ENCODE results near the gene ARL14. TPM values are rescaled to one million over a fixed set of nuclear protein-coding genes. Genes with fewer than 3 reads are reported as not detected.

Gene ARL14
- total and polyA plus RNA-seq, 4 experiments from 2014 or later = not detected

DNA sequence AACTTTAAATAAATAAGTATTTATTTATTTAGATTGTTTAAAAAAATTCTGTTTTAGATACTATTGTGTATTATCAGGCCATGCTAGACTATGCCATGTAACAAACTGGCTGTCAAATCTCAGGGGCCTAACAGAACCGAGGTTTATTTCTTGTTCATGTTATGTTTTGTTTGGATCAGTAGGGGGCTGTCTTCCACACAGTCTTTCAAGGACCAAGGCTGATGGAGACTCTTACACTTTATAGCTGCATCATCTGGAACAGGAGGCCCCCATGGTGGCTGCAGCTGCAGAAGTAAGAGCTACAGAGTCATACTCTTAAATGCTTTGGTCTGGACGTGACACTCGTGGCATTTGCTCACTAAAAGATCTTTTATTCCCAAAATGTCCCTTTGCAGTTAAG lies 33.0 kb upstream of the ARL14 start:
- no peaks in the 10 kb centered on the region for H3K4me1 ChIP-seq (ENCODE audit: insufficient read depth, low read length)
- H3K36me3 Mint-ChIP-seq = no peaks in the 10 kb centered on the region
- H3K9me3 Mint-ChIP-seq = no peaks in the 10 kb centered on the region
- ChIA-PET CTCF (ENCODE audit: partially characterized antibody) (no interaction called here), POLR2A (ENCODE audit: partially characterized antibody) (no interaction called here)
- H3K4me1 Mint-ChIP-seq = no peaks in the 10 kb centered on the region
- H3K9me3 ChIP-seq (ENCODE audit: control insufficient read depth in 1 of 2, low read length in 2 of 2) = no peaks in the 10 kb centered on the region
- no peaks in the 10 kb centered on the region for H3K36me3 ChIP-seq (ENCODE audit: insufficient read depth, low read length)
- H3K27me3 ChIP-seq (ENCODE audit: insufficient read depth, low read length) = no peaks in the 10 kb centered on the region
- H3K4me3 Mint-ChIP-seq = no peak overlapping the region
- intact Hi-C loops (cut with micrococcal nuclease) = no loop called here
- H3K27me3 Mint-ChIP-seq = peaks cover 0 to 2% of the 10 kb centered on the region in 2 donors
- H3K27ac ChIP-seq (ENCODE audit: low read depth, low read length) = no peak overlapping the region
- DNase-seq = no peak
- H3K4me3 ChIP-seq (ENCODE audit: low read length in 2 of 2) = no peak overlapping the region
- no peak overlapping the region for H3K27ac Mint-ChIP-seq

- Histone ChIP-seq H3K4me1 (ENCODE audit: insufficient read depth, low read length) (no peaks in the 10 kb centered on the region), H3K27ac (ENCODE audit: low read depth, low read length) (no peak overlapping the region), H3K27me3 (ENCODE audit: insufficient read depth, low read length) (no peaks in the 10 kb centered on the region), H3K36me3 (ENCODE audit: insufficient read depth, low read length) (no peaks in the 10 kb centered on the region), H3K4me3 (ENCODE audit: low read length in 2 of 2) (no peak overlapping the region), H3K9me3 (ENCODE audit: control insufficient read depth in 1 of 2, low read length in 2 of 2) (no peaks in the 10 kb centered on the region)
- intact Hi-C loops (cut with micrococcal nuclease) = no loop called here
- H3K4me1 Mint-ChIP-seq = no peaks in the 10 kb centered on the region
- POLR2A ChIA-PET (ENCODE audit: partially characterized antibody) = no interaction called here
- DNase-seq = no peak
- H3K9me3 Mint-ChIP-seq = no peaks in the 10 kb centered on the region
- H3K36me3 Mint-ChIP-seq = no peaks in the 10 kb centered on the region
- CTCF ChIA-PET (ENCODE audit: partially characterized antibody) = no interaction called here
- H3K4me3 Mint-ChIP-seq = no peak overlapping the region
- peaks cover 0 to 2% of the 10 kb centered on the region in 2 donors for H3K27me3 Mint-ChIP-seq
- H3K27ac Mint-ChIP-seq = no peak overlapping the region
Measured at GRCh38 chr3:160644491-160644890, 32.5 kb upstream of the ARL14 start.

DNA sequence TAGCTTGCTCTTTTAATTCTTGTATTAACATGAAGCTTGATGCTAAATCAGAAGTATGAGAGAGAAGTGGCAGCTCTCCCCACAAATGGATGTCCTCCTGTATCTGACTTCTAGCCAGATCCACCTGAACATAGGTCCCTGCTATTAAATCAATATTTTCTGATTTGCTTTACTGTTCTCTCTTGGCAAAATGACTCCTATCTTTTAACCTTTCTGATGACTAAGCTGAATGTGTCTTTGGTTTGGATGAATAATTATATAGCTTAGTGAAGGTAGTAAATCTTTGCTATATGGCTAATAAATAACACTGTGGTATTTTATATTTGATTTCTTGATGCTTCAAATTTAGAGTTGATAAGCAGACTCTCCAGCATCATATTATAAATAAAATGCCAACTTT lies 28.3 kb upstream of the ARL14 start:
- POLR2A ChIA-PET (ENCODE audit: partially characterized antibody) = no interaction called here
- Histone ChIP-seq H3K27me3 (ENCODE audit: insufficient read depth, low read length) (no peaks in the 10 kb centered on the region), H3K27ac (ENCODE audit: low read depth, low read length) (no peak overlapping the region), H3K9me3 (ENCODE audit: control insufficient read depth in 1 of 2, low read length in 2 of 2) (no peaks in the 10 kb centered on the region), H3K4me1 (ENCODE audit: insufficient read depth, low read length) (no peaks in the 10 kb centered on the region), H3K36me3 (ENCODE audit: insufficient read depth, low read length) (no peaks in the 10 kb centered on the region), H3K4me3 (ENCODE audit: low read length in 2 of 2) (no peak overlapping the region)
- Mint-ChIP-seq H3K4me3 (no peak overlapping the region), H3K27ac (no peak overlapping the region), H3K36me3 (no peaks in the 10 kb centered on the region), H3K4me1 (no peaks in the 10 kb centered on the region), H3K27me3 (peaks cover 6% of the 10 kb centered on the region in 2 donors), H3K9me3 (no peaks in the 10 kb centered on the region)
- intact Hi-C loops (cut with micrococcal nuclease) = no loop called here
- DNase-seq = no peak
- CTCF ChIA-PET (ENCODE audit: partially characterized antibody) = no interaction called here

DNA sequence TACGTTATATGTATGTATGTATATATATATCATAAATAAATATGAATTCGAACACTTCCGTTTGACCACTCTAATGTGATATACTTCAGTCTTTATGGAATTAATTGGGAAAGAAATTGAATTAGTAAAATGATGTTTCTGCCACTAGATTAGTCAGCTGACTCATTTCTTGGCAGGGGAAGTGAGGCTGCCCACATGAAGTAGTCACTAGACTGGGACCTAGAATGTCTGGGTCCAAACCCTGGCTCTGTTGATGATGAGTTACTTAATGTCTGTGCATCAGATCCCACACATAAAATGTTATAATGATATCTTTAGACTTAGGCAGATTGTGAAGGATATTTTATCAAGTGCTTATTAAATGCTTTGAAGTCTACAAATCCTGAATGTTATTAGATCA lies 27.4 kb upstream of the ARL14 start:
- Mint-ChIP-seq H3K36me3 (no peaks in the 10 kb centered on the region), H3K9me3 (no peaks in the 10 kb centered on the region), H3K4me3 (no peak overlapping the region), H3K27me3 (peaks cover 6% of the 10 kb centered on the region in 2 donors), H3K27ac (no peak overlapping the region), H3K4me1 (no peaks in the 10 kb centered on the region)
- intact Hi-C loops (cut with micrococcal nuclease) = no loop called here
- no peaks in the 10 kb centered on the region for H3K36me3 ChIP-seq (ENCODE audit: insufficient read depth, low read length)
- no peak for DNase-seq
- H3K9me3 ChIP-seq (ENCODE audit: control insufficient read depth in 1 of 2, low read length in 2 of 2) = no peaks in the 10 kb centered on the region
- H3K27ac ChIP-seq (ENCODE audit: low read depth, low read length) = no peak overlapping the region
- no peak overlapping the region for H3K4me3 ChIP-seq (ENCODE audit: low read length in 2 of 2)
- H3K27me3 ChIP-seq (ENCODE audit: insufficient read depth, low read length) = no peaks in the 10 kb centered on the region
- no peaks in the 10 kb centered on the region for H3K4me1 ChIP-seq (ENCODE audit: insufficient read depth, low read length)
- CTCF ChIA-PET (ENCODE audit: partially characterized antibody) = no interaction called here
- POLR2A ChIA-PET (ENCODE audit: partially characterized antibody) = no interaction called here

DNA sequence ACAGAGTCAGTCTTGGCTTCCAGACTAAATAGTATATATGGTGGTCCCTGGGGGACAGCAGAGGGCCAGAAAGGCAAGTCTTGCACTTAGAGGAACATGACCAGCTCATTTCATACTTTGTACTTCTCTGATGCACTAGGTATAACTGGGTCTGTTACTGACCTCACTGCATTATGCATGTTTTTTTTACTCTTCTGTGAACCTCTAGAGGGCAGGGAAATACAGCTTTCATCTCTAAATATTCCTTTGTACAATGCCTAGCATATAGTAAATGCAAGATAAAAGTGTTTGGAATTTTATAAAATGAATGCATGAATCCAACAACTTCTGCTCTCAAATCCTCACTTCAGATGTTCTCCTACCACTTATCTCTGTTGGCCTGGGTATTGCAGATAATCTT lies 23.4 kb upstream of the ARL14 start:
- H3K9me3 Mint-ChIP-seq = peaks cover 0 to 3% (median 0%) of the 10 kb centered on the region in 8 donors
- intact Hi-C loops (cut with micrococcal nuclease) = no loop called here
- no peak overlapping the region for H3K4me3 Mint-ChIP-seq
- ChIA-PET CTCF (ENCODE audit: partially characterized antibody) (no interaction called here), POLR2A (ENCODE audit: partially characterized antibody) (no interaction called here)
- H3K9me3 ChIP-seq (ENCODE audit: control insufficient read depth in 1 of 2, low read length in 2 of 2) = no peaks in the 10 kb centered on the region
- no peaks in the 10 kb centered on the region for H3K27me3 ChIP-seq (ENCODE audit: insufficient read depth, low read length)
- no peak overlapping the region for H3K27ac ChIP-seq (ENCODE audit: low read depth, low read length)
- no peak overlapping the region for H3K4me3 ChIP-seq (ENCODE audit: low read length in 2 of 2)
- no peaks in the 10 kb centered on the region for H3K36me3 ChIP-seq (ENCODE audit: insufficient read depth, low read length)
- no peak overlapping the region for H3K27ac Mint-ChIP-seq
- no peaks in the 10 kb centered on the region for H3K4me1 ChIP-seq (ENCODE audit: insufficient read depth, low read length)
- H3K27me3 Mint-ChIP-seq = peaks cover 5 to 8% of the 10 kb centered on the region in 2 donors
- no peak for DNase-seq
- H3K36me3 Mint-ChIP-seq = no peaks in the 10 kb centered on the region
- H3K4me1 Mint-ChIP-seq = no peaks in the 10 kb centered on the region

DNA sequence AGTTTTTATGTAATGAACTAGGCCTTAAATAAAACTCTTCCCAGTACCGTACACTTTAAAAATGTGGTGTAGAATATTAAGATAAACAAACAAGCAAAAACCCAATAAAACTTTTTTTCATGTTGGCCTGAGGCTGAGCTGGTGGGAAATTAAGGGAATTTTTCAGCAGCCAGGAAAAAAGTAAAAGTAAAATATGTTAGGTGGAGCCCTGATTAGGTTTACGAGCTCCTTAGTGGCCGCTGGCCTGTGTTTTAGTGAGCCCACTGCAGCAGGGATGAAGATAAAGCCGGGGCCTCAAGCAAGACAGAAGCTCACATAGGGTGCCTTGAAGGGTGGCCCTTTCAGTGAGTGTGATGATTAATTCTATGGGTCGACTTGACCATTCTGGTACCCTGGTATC lies 16.1 kb upstream of the ARL14 start:
- CTCF ChIA-PET (ENCODE audit: partially characterized antibody) = no interaction called here
- peaks cover 0 to 3% (median 0%) of the 10 kb centered on the region in 8 donors for H3K9me3 Mint-ChIP-seq

GRCh38 chr3:160661660-160662059 lies 15.3 kb upstream of the ARL14 start:
- peaks cover 0 to 2% of the 10 kb centered on the region in 2 donors for H3K27me3 Mint-ChIP-seq
- no peaks in the 10 kb centered on the region for H3K9me3 ChIP-seq (ENCODE audit: control insufficient read depth in 1 of 2, low read length in 2 of 2)
- CTCF ChIA-PET (ENCODE audit: partially characterized antibody) = no interaction called here
- no peaks in the 10 kb centered on the region for H3K4me1 ChIP-seq (ENCODE audit: insufficient read depth, low read length)
- intact Hi-C loops (cut with micrococcal nuclease) = no loop called here
- no peak for DNase-seq
- H3K4me3 Mint-ChIP-seq = no peak overlapping the region
- no peaks in the 10 kb centered on the region for H3K36me3 Mint-ChIP-seq
- H3K36me3 ChIP-seq (ENCODE audit: insufficient read depth, low read length) = no peaks in the 10 kb centered on the region
- H3K9me3 Mint-ChIP-seq = peaks cover 0 to 3% (median 0%) of the 10 kb centered on the region in 8 donors
- POLR2A ChIA-PET (ENCODE audit: partially characterized antibody) = no interaction called here
- H3K27ac ChIP-seq (ENCODE audit: low read depth, low read length) = no peak overlapping the region
- H3K4me1 Mint-ChIP-seq = peaks cover 6 to 10% (median 9%) of the 10 kb centered on the region in 4 donors
- H3K27ac Mint-ChIP-seq = peak overlapping the region in 1 of 7 donors; percentile 37
- peaks cover 3% of the 10 kb centered on the region for H3K27me3 ChIP-seq (ENCODE audit: insufficient read depth, low read length)
- no peak overlapping the region for H3K4me3 ChIP-seq (ENCODE audit: low read length in 2 of 2)

More for the DNA sequence above, 16.1 kb upstream of the ARL14 start:
- intact Hi-C loops (cut with micrococcal nuclease) = no loop called here
- POLR2A ChIA-PET (ENCODE audit: partially characterized antibody) = no interaction called here
- no peak overlapping the region for H3K4me3 ChIP-seq (ENCODE audit: low read length in 2 of 2)
- no peaks in the 10 kb centered on the region for H3K9me3 ChIP-seq (ENCODE audit: control insufficient read depth in 1 of 2, low read length in 2 of 2)
- H3K27ac Mint-ChIP-seq = no peak overlapping the region
- peaks cover 3% of the 10 kb centered on the region for H3K27me3 ChIP-seq (ENCODE audit: insufficient read depth, low read length)
- H3K36me3 Mint-ChIP-seq = no peaks in the 10 kb centered on the region
- H3K4me1 Mint-ChIP-seq = peaks cover 4 to 6% (median 5%) of the 10 kb centered on the region in 4 donors
- no peaks in the 10 kb centered on the region for H3K4me1 ChIP-seq (ENCODE audit: insufficient read depth, low read length)
- H3K4me3 Mint-ChIP-seq = no peak overlapping the region
- peaks cover 0 to 2% of the 10 kb centered on the region in 2 donors for H3K27me3 Mint-ChIP-seq
- no peak for DNase-seq
- H3K27ac ChIP-seq (ENCODE audit: low read depth, low read length) = no peak overlapping the region
- H3K36me3 ChIP-seq (ENCODE audit: insufficient read depth, low read length) = no peaks in the 10 kb centered on the region

DNA sequence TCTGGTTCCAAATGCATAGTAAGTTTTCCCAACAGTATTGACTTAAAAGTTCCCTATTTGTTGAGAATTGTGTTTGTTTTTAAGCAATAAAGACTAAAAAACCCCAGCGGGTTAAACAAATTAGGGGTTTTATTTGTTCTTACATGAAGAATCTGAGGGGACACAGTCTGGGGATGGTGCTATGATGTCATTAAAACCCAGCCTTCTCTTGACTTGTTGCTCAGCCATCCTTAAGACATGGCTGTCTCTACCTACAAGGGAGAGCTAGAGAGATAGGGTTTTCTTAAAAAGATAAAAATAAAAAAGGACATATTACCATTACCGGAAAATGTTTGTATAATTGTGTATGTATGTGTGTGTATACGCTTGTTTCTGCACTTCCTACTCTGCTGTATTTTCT lies 11.7 kb upstream of the ARL14 start:
- H3K4me1 Mint-ChIP-seq = peaks cover 6 to 10% (median 9%) of the 10 kb centered on the region in 4 donors
- no peaks in the 10 kb centered on the region for H3K36me3 Mint-ChIP-seq
- Histone ChIP-seq H3K27ac (ENCODE audit: low read depth, low read length) (no peak overlapping the region), H3K27me3 (ENCODE audit: insufficient read depth, low read length) (peaks cover 3% of the 10 kb centered on the region), H3K9me3 (ENCODE audit: control insufficient read depth in 1 of 2, low read length in 2 of 2) (no peaks in the 10 kb centered on the region), H3K4me3 (ENCODE audit: low read length in 2 of 2) (no peak overlapping the region), H3K36me3 (ENCODE audit: insufficient read depth, low read length) (no peaks in the 10 kb centered on the region), H3K4me1 (ENCODE audit: insufficient read depth, low read length) (no peaks in the 10 kb centered on the region)
- peaks cover 0 to 2% of the 10 kb centered on the region in 2 donors for H3K27me3 Mint-ChIP-seq
- intact Hi-C loops (cut with micrococcal nuclease) = no loop called here
- no peak overlapping the region for H3K4me3 Mint-ChIP-seq
- DNase-seq = no peak
- no peaks in the 10 kb centered on the region for H3K9me3 Mint-ChIP-seq
- ChIA-PET POLR2A (ENCODE audit: partially characterized antibody) (no interaction called here), CTCF (ENCODE audit: partially characterized antibody) (no interaction called here)
- H3K27ac Mint-ChIP-seq = no peak overlapping the region
